ENCODE measurements around the gene LPP.

GRCh38 chr3:188360364-188360881, 206.5 kb downstream of the LPP start:
- TF ChIP-seq GATA3 (IDR thresholded peaks at IDR 0.05; ENCODE audit: low read depth, low read length) (no peak), GATA2 (IDR thresholded peaks at IDR 0.05; ENCODE audit: low read depth, low read length) (no peak)

Data from SH-SY5Y (cell line).